DOHH2 (cell line): ENCODE results near the gene ITPR1.

ENCODE experiments used
- H3F3A ChIP-seq: fragments of 200-600 bp; sonication (generic), shearing (Covaris generic); 2 replicates; pipeline ENCODE4 v1.6.0; 2016; ENCODE audit warnings: antibody characterized with exemption, mild to moderate bottlenecking; ENCODE audit not compliant: control insufficient read depth, insufficient read depth
- H3K27ac ChIP-seq: fragments of 200-600 bp; sonication (generic); 2 replicates; pipeline ENCODE4 v1.5.1; 2014; ENCODE audit warnings: low read depth, mild to moderate bottlenecking, low read length, moderate library complexity
- H3K27me3 ChIP-seq: fragments of 200-600 bp; sonication (generic); 2 replicates; pipeline ENCODE4 v1.6.1; 2014; ENCODE audit warnings: mild to moderate bottlenecking, low read length, mixed read lengths; ENCODE audit not compliant: control insufficient read depth
- H3K36me3 ChIP-seq: fragments of 200-600 bp; sonication (generic); 2 replicates; pipeline ENCODE4 v1.6.1; 2014; ENCODE audit warnings: mild to moderate bottlenecking, low read length, moderate library complexity, mixed read lengths; ENCODE audit not compliant: control insufficient read depth
- H3K4me1 ChIP-seq: fragments of 200-600 bp; sonication (generic); 2 replicates; pipeline ENCODE4 v1.6.1; 2014; ENCODE audit warnings: mild to moderate bottlenecking, low read length, mixed read lengths; ENCODE audit not compliant: control insufficient read depth
- H3K4me2 ChIP-seq: fragments of 200-600 bp; sonication (generic); 2 replicates; pipeline ENCODE4 v1.6.0; 2014; ENCODE audit warnings: mild to moderate bottlenecking, low read length, moderate library complexity
- H3K4me3 ChIP-seq: fragments of 200-600 bp; sonication (generic); 2 replicates; pipeline ENCODE4 v1.5.1; 2014; ENCODE audit warnings: mild to moderate bottlenecking, low read length, mixed read lengths
- H3K79me2 ChIP-seq: fragments of 200-600 bp; sonication (generic); 2 replicates; pipeline ENCODE4 v1.6.1; 2014; ENCODE audit warnings: mild to moderate bottlenecking, low read length, mixed read lengths; ENCODE audit not compliant: control insufficient read depth
- H3K9me2 ChIP-seq: fragments of 200-600 bp; sonication (generic); replicated peaks from 2 replicates; pipeline ENCODE4 v1.6.1; 2014; ENCODE audit warnings: mild to moderate bottlenecking, low read length, mixed read lengths; ENCODE audit not compliant: control insufficient read depth
- H3K9me3 ChIP-seq: fragments of 200-600 bp; sonication (generic); 2 replicates; pipeline ENCODE4 v1.6.1; 2014; ENCODE audit warnings: antibody characterized with exemption, low read length, mixed read lengths; ENCODE audit not compliant: control insufficient read depth, insufficient read depth
- H4K20me1 ChIP-seq: fragments of 200-600 bp; sonication (generic); 2 replicates; pipeline ENCODE4 v1.6.0; 2014; ENCODE audit warnings: low read depth, mild to moderate bottlenecking, antibody characterized with exemption, low read length, moderate library complexity; ENCODE audit not compliant: control insufficient read depth, insufficient read depth
- EZH2phosphoT487 ChIP-seq: fragments of 200-600 bp; sonication (generic); IDR thresholded peaks from 2 replicates; pipeline ENCODE4 v1.6.1; 2017; ENCODE audit warnings: borderline replicate concordance, mild to moderate bottlenecking, antibody characterized with exemption, low read length, moderate library complexity, mixed read lengths
- TF ChIP-seq, protein P1 (sequence below): fragments of 200-600 bp; sonication (generic); IDR thresholded peaks from one replicate; pipeline ENCODE4 v1.5.1; 2014; ENCODE audit warnings: antibody characterized with exemption, mild to moderate bottlenecking, low read depth, low read length; ENCODE audit not compliant: poor library complexity, severe bottlenecking

Gene ITPR1

DNA sequence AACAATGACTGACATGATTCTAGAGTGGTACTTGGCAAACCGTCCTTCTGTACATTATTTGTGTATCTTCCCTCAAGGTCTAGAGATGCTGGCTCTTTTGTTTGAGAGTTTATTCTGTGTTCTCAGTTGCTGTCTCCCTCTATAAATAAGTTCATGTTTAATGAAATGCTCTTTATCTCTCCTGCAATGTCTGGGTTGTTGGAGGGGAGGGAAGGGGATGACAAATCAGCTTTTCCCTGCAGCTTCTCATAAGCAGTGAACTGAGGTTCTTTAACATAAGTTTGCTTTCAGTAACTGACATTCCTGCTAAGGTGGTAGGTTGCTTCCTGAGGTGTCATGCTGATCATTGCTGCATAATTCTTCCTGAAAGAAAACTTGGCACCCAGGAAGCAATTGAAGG, 21.8 kb downstream of the ITPR1 start:
- Histone ChIP-seq H3K9me2 (no peaks in the 10 kb centered on the region), H3K4me3 (no peak overlapping the region), H3K36me3 (peaks cover 11% of the 10 kb centered on the region), H3K27ac (no peak overlapping the region), H3K9me3 (no peaks in the 10 kb centered on the region), H3K27me3 (no peaks in the 10 kb centered on the region), H4K20me1 (no peaks in the 10 kb centered on the region), H3K4me1 (peaks cover 23% of the 10 kb centered on the region), H3K79me2 (peaks cover 6% of the 10 kb centered on the region), H3K4me2 (no peak overlapping the region), H3F3A (no peaks in the 10 kb centered on the region)
- no peak for TF ChIP-seq EZH2phosphoT487
- TF ChIP-seq, protein P1, sequence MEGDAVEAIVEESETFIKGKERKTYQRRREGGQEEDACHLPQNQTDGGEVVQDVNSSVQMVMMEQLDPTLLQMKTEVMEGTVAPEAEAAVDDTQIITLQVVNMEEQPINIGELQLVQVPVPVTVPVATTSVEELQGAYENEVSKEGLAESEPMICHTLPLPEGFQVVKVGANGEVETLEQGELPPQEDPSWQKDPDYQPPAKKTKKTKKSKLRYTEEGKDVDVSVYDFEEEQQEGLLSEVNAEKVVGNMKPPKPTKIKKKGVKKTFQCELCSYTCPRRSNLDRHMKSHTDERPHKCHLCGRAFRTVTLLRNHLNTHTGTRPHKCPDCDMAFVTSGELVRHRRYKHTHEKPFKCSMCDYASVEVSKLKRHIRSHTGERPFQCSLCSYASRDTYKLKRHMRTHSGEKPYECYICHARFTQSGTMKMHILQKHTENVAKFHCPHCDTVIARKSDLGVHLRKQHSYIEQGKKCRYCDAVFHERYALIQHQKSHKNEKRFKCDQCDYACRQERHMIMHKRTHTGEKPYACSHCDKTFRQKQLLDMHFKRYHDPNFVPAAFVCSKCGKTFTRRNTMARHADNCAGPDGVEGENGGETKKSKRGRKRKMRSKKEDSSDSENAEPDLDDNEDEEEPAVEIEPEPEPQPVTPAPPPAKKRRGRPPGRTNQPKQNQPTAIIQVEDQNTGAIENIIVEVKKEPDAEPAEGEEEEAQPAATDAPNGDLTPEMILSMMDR, result no peak

DNA sequence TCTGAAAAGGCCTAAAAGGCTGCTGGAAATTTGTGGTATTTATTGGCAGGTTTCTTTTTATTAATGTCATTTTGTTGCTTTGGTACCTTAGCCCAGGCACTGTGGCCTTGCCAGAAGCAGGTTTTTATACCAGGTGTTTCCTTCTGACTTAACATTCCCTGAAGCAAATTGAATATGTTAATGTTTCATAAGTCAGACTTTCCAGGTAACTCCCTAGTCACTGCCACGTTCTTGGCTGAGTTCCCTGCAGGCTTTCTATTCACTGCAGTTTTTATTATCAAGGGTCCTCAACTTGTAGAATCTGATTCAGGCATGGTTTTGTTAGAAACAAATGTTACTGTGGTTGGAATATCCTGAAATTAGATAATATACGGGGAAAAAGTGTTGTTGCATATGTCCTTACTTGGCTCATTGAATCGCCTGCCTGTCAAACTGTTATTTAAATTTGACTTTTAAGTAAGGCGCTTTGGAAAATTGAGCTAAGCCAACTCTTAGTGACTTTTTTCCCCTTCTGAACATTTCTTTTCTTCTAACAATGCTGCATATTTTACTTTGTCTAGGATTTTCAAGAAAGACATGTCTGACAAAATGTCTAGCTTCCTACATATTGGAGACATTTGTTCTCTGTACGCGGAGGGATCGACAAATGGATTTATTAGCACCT, 22.9 kb downstream of the ITPR1 start:
- no peaks in the 10 kb centered on the region for H4K20me1 ChIP-seq
- H3K9me2 ChIP-seq, result no peaks in the 10 kb centered on the region
- TF ChIP-seq, protein P1, result no peak
- no peak for TF ChIP-seq EZH2phosphoT487
- peaks cover 4% of the 10 kb centered on the region; the same call in 1 of the 2 replicates for H3K79me2 ChIP-seq
- no peaks in the 10 kb centered on the region for H3K9me3 ChIP-seq
- no peak overlapping the region for H3K4me3 ChIP-seq
- no peaks in the 10 kb centered on the region for H3F3A ChIP-seq
- H3K4me1 ChIP-seq, result peaks cover 23% of the 10 kb centered on the region
- peaks cover 11% of the 10 kb centered on the region for H3K36me3 ChIP-seq
- no peak overlapping the region for H3K27ac ChIP-seq
- H3K4me2 ChIP-seq, result no peak overlapping the region
- no peaks in the 10 kb centered on the region for H3K27me3 ChIP-seq

DNA sequence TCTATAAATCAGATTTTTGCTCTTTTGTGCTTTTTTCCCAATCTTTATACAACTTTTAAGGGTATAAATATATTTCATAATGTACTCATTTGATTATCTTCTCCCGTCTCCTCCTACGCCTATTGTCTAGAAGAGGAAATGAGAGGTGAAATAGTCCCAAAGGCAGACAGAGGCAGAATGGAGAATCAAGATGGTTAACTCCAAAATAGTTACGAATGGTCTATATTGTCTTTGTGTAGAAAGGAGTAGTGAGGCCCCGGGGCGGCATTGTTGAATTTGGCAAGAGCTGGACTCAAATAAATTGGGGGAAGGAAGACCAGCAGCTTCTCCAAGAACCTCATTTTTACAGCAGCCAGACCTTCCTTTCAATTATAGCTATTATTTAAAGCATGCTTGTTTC, 23.9 kb downstream of the ITPR1 start:
- Histone ChIP-seq H3K4me2 (no peak overlapping the region), H3K9me3 (no peaks in the 10 kb centered on the region), H3K9me2 (no peaks in the 10 kb centered on the region), H3K4me1 (peaks cover 22% of the 10 kb centered on the region), H3F3A (no peaks in the 10 kb centered on the region), H3K79me2 (no peaks in the 10 kb centered on the region; the same call in 1 of the 2 replicates), H3K4me3 (no peak overlapping the region), H3K27ac (no peak overlapping the region), H4K20me1 (no peaks in the 10 kb centered on the region), H3K36me3 (peaks cover 11% of the 10 kb centered on the region), H3K27me3 (no peaks in the 10 kb centered on the region)
- TF ChIP-seq, protein P1, result no peak
- no peak for TF ChIP-seq EZH2phosphoT487
